Activated T-cell treated with anti-CD3 and anti-CD28 coated beads for 1 hour (primary cell): ENCODE measurements around the gene KCNG2.
"Not testable (repeated sequence)": the region's sequence is repeated elsewhere in the genome, so short reads cannot be mapped to it uniquely, and the experiment has no call there.

Source experiments
- DNase-seq: peaks from one replicate; pipeline ENCODE4 v3.0.0-alpha.2; 2020; ENCODE audit warnings: low read depth

The KCNG2 gene

GRCh38 chr18:79855147-79855933 lies 57.6 kb downstream of the KCNG2 start:
- no peak for DNase-seq

GRCh38 chr18:79856119-79857007 lies 58.6 kb downstream of the KCNG2 start:
- DNase-seq: no peak

GRCh38 chr18:79857082-79857671 lies 59.4 kb downstream of the KCNG2 start:
- no peak for DNase-seq

GRCh38 chr18:79859314-79859713 lies 61.6 kb downstream of the KCNG2 start:
- DNase-seq: no peak

- no peak for DNase-seq
These were observed 63.9 kb downstream of the KCNG2 start for GRCh38 chr18:79861687-79862086.

- DNase-seq: no peak
These were observed 64.8 kb downstream of the KCNG2 start for GRCh38 chr18:79862562-79862961.

- no peak for DNase-seq
These were observed 65.6 kb downstream of the KCNG2 start for GRCh38 chr18:79863161-79864005.

- no peak for DNase-seq
These were observed 66.4 kb downstream of the KCNG2 start for GRCh38 chr18:79864006-79864725.

GRCh38 chr18:79864955-79865354 lies 67.2 kb downstream of the KCNG2 start:
- not testable (repeated sequence) for DNase-seq

GRCh38 chr18:79865951-79866350 lies 68.2 kb downstream of the KCNG2 start:
- not testable (repeated sequence) for DNase-seq

GRCh38 chr18:79866889-79867574 lies 69.3 kb downstream of the KCNG2 start:
- DNase-seq: no peak

GRCh38 chr18:79867666-79868065 lies 69.9 kb downstream of the KCNG2 start:
- DNase-seq: no peak

- DNase-seq: no peak
These were observed 70.5 kb downstream of the KCNG2 start for GRCh38 chr18:79868168-79868784.

GRCh38 chr18:79868811-79869541 lies 71.2 kb downstream of the KCNG2 start:
- no peak for DNase-seq

GRCh38 chr18:79869591-79870300 lies 72.0 kb downstream of the KCNG2 start:
- no peak for DNase-seq

GRCh38 chr18:79870301-79871025 lies 72.7 kb downstream of the KCNG2 start:
- no peak for DNase-seq

- DNase-seq: no peak
These were observed 73.3 kb downstream of the KCNG2 start for GRCh38 chr18:79871026-79871390.

GRCh38 chr18:79871481-79872091 lies 73.8 kb downstream of the KCNG2 start:
- DNase-seq: no peak
